ENCODE data around the gene FYTTD1.

FYTTD1 gene

GRCh38 chr3:197736491-197737318, 13.0 kb upstream of the FYTTD1 start, which contains the start of gene RUBCN:
TSS of gene RUBCN (minus strand) at chr3:197736904. CDS start at chr3:197736719, 185 bp downstream.
- peak within 1 kb of the TSS; percentile 56 to 97 (median 91) for H3K4me3 ChIP-seq
- H3K27ac ChIP-seq = peak within 1 kb of the TSS; percentile 66 to 93 (median 87)

- Histone ChIP-seq H3K27ac (peak overlapping the region in 19 of 21 experiments; percentile 21 to 92 (median 83)), H3K4me3 (peak overlapping the region; percentile 56 to 97 (median 91))
These were observed 12.4 kb upstream of the FYTTD1 start for GRCh38 chr3:197737319-197737649.

GRCh38 chr3:197737749-197738462, 11.8 kb upstream of the FYTTD1 start:
- peak overlapping the region in 6 of 21 experiments; percentile 48 to 90 (median 86) for H3K27ac ChIP-seq
- peak overlapping the region in 4 of 7 experiments; percentile 75 to 97 (median 89) for H3K4me3 ChIP-seq

DNA sequence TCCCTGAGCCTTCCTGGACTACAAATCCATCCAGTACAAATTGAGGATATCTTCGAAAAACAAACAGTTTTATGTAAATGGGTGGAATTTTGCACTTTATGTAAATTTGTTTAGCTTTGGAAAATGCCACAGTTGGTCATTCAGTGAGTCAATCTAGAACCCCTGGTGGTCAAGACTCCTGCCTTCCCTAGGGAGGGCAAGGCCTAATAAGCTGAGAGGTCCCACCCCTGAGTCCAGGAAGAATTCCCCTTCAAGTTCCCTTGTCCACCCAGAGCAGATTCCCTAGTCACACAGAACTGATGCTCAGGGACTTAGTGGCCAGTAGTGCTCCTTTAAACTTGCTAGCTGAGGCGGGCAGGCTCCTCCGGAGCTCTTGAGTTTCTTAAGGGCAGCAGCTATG, 6.9 kb upstream of the FYTTD1 start:
- H3K4me3 ChIP-seq = no peak overlapping the region
- H3K27ac ChIP-seq = no peak overlapping the region

DNA sequence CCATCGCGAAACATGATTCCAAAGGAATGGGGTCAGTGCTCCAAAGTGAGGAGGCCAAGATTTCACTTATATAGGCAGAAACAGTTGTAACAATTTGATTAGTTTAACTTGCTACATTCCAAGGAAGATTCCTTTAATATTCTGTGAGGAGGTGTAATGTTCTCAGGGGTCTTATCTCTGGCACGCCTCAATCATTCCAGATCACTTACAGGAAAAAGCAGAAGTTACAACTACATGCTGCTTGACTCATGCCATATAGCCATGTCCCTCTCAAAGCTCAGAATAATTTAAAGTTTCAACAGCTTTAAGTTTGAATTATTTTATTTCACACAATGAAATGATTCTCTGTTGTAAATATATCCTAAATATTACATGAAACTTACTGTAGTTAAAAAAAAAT, 3.5 kb upstream of the FYTTD1 start:
- H3K27ac ChIP-seq = no peak overlapping the region

DNA sequence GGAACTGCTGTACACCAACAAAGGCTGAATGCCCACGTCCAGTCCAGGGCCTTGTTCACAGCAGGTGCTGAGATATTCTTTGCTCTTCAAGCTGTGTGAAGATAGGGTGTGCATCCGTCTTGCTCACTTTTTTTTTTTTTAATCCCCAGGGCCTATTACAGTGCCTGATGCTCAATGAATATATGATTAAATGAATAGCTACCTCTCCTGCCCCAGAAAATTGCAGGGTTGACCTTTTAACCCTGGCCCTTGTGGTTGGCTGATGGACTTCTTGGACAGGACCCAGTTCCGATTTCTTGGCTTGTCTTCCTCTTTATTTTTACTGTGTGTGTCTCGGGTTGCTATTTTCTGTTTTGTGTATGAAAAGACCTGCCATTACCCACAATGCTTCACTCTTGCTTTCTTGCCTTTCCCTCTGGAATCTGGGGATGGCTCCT, 2.9 kb upstream of the FYTTD1 start:
- H3K4me3 ChIP-seq = no peak overlapping the region
- no peak overlapping the region for H3K27ac ChIP-seq

More for the DNA sequence above, 3.5 kb upstream of the FYTTD1 start:
- no peak overlapping the region for H3K4me3 ChIP-seq

DNA sequence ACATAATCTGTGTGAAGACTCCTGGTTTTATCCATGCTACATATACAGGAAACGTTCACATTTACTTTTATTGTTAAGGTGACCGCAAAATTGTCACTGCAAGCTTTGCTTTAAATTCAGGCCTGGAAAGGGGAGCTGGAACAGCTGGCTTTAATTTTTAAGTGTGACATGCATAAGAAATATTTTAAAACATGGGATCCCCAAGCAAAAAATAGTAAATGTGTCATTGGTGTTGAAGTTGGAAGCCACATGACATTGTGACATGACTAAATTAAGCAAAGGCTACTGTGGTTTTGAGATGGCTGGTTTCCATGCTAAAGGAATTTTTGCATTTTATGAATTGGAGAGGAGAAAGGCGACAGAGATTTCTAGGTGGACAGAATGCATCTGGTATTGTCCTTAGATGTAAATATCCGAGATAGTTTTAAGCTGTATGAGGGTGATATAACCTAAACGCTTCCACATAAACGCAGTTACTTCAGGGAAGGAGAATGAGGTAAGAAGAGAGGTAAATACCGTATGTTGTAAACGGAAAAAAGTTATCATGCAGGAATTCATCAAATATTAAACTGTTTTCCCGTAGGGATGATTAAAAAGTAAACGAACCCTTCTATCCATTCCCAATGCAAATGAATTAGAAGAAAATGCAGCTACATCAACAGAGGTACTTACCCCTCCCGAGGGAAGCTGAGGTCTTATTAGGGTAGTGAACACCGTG, 927 bp upstream of the FYTTD1 start:
- H3K27ac ChIP-seq = peak overlapping the region in 18 of 21 experiments; percentile 42 to 99 (median 94)

DNA sequence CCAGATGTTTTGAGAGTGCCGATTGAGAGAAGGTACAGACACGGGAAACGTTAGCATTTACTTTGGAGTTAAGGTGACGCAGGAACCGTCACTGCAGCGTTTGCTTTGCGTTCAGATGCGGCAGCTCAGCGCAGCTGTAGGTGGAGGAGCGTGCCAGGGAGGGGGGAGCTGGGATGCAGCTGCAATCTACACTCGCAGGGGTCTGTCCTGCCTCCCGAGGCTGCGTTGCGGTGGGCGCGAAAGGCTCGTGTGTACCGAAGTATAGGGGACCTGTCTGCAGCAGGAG, 425 bp upstream of the FYTTD1 start:
- H3K4me3 ChIP-seq = peak overlapping the region; percentile 63 to 96 (median 89)
- H3K27ac ChIP-seq = peak overlapping the region in 19 of 21 experiments; percentile 42 to 99 (median 94)

More for the DNA sequence above, 927 bp upstream of the FYTTD1 start:
- H3K4me3 ChIP-seq = peak overlapping the region; percentile 63 to 96 (median 89)

DNA sequence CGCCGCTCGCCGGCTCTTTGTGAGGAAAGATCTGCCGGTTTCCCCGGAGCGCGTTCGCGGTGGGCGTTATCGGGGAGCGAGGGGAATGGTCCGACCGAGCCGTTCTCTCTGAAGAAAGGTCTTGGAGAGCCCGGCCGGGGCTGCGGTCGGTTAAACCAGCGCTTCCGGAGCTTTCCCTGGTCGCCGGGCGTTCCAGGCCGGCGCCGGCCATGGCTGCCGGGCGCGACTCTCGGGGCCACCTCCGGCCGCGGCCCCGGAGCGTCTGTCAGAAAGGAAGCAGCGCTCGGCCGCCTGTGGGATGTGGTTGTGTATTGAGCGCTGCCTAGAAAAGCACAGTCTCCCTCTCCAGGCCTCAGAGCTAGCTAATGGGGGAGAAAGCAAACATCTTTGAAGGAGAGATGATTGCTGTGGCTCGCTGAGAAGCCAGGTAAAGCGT, 731 bp downstream of the FYTTD1 start:
- peak overlapping the region; percentile 78 to 99 (median 94) for H3K27ac ChIP-seq
- H3K4me3 ChIP-seq = peak overlapping the region; percentile 63 to 96 (median 89)

GRCh38 chr3:197750858-197751737, 1.4 kb downstream of the FYTTD1 start:
- Histone ChIP-seq H3K27ac (peak overlapping the region; percentile 78 to 99 (median 94)), H3K4me3 (peak overlapping the region; percentile 63 to 96 (median 89))

- Histone ChIP-seq H3K27ac (peak overlapping the region in 6 of 21 experiments; percentile 93 to 99 (median 95)), H3K4me3 (peak overlapping the region in 2 of 7 experiments; percentile 94 to 96)
These were observed 2.4 kb downstream of the FYTTD1 start for GRCh38 chr3:197752107-197752506.

DNA sequence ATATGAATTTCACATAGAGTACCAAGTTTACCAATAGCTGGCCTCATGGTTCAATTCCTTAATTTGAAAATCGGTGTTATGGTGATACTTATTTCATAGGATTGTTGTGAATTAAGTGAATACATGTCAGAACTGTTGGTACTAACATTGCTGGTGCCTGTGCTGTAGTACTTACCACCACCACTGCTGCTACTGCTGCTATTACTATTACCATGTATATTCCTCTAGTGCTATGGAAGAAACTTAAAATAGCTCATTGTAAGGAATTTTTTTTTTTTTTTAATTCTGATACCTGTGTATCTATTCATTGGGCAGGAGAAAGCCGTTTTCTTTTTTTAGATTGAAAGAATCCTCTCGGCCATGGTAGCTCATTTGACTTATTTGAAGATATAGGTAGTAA, 3.6 kb downstream of the FYTTD1 start:
- Histone ChIP-seq H3K27ac (no peak overlapping the region), H3K4me3 (no peak overlapping the region)

- no peak overlapping the region for H3K4me3 ChIP-seq
- no peak overlapping the region for H3K27ac ChIP-seq
These were observed 7.0 kb downstream of the FYTTD1 start for GRCh38 chr3:197756704-197757103.

- H3K4me3 ChIP-seq = no peak overlapping the region
- H3K27ac ChIP-seq = no peak overlapping the region
These were observed 8.8 kb downstream of the FYTTD1 start for GRCh38 chr3:197758512-197758911.

DNA sequence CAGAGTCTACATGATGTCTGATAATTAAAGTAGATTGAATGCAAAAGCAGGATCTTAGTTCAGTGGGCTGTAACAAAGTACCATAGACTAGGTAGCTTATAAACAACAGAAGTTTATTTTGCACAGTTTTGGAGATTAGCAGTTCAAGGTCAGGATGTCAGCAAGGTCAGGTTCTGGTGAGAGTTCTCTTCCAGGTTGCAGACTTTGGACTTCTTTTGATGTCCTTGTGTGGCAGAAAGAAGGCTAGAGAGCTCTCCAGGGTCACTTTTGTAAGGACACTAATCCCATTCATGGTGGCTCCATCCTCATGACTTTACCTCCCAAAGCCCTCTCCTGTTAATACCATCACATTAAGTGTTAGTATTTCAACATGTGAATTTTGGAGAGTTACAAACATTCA, 12.1 kb downstream of the FYTTD1 start:
- Histone ChIP-seq H3K27ac (no peak overlapping the region), H3K4me3 (no peak overlapping the region)

DNA sequence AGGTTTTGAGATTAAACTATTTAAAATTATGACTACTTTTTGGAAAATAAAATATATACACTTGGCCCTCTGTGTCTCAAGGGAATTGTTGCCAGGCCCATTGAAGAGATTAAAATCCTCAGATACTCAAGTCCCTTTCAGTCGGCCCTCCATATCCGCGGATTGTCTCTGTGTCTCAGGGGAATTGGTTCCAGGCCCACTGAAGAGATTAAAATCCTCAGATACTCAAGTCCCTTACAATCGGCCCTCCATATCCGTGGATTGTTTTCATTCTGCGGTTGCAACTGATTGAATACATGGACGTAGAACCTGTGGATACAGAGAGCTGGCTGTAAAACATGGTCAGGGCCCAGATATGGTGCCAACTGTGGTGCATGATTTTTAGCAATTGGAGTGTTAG, 25.6 kb downstream of the FYTTD1 start:
- Histone ChIP-seq H3K27ac (no peak overlapping the region), H3K4me3 (no peak overlapping the region)

DNA sequence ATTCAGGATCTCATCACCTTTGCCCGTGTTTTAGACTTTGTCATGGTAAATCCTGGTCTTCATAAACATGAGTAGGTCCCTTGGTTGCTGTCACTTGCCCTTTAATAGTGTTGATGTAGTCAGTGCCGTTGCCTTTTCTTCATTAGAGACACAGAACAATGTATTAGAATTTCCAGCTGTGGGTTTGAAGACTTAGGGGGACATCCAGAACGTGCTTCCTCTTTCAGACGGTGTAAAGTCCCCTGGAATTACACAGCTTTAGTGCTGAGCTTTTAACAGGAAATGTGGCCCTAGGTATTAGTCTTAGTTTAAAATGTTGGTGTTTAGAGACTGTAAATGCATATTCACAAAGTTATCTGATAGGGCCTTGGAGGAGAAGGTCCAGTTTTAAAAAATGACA, 32.5 kb downstream of the FYTTD1 start:
- Histone ChIP-seq H3K27ac (no peak overlapping the region), H3K4me3 (no peak overlapping the region)

- no peak overlapping the region for H3K27ac ChIP-seq
- no peak overlapping the region for H3K4me3 ChIP-seq
These were observed 34.4 kb downstream of the FYTTD1 start for GRCh38 chr3:197784019-197784585.

- peak overlapping the region in 1 of 21 experiments; percentile 17 for H3K27ac ChIP-seq
- H3K4me3 ChIP-seq = no peak overlapping the region
These were observed 37.7 kb downstream of the FYTTD1 start for GRCh38 chr3:197787412-197787811.
